Ascending aorta (tissue), 2 donors: ENCODE data around the gene CBLB. TPM values are rescaled to one million over a fixed set of nuclear protein-coding genes. Genes with fewer than 3 reads are reported as not detected.
A peak's percentile ranks its signal among the peaks of the same experiment; 100 is the strongest.

Experiments
- DNase-seq, 2 donors: peaks; one replicate each; pipeline ENCODE4 v3.0.0-alpha.2; 2019; ENCODE audit warnings: low spot score in 2 of 2
- H3K27ac ChIP-seq, 2 donors: fragments of 200-600 bp; sonication (generic); one replicate each; pipeline ENCODE4 v1.5.1; 2016 to 2017; ENCODE audit warnings: mild to moderate bottlenecking in 1 of 2
- H3K27me3 ChIP-seq: fragments of 200-600 bp; sonication (generic); one replicate; pipeline ENCODE4 v1.5.1; 2017
- H3K36me3 ChIP-seq, 2 donors: fragments of 200-600 bp; sonication (generic); one replicate each; pipeline ENCODE4 v1.5.1; 2016
- H3K4me1 ChIP-seq, 2 donors: fragments of 200-600 bp; sonication (generic); one replicate each; pipeline ENCODE4 v1.5.1; 2016 to 2017; ENCODE audit warnings: mild to moderate bottlenecking in 1 of 2
- H3K4me3 ChIP-seq, 2 donors: fragments of 200-600 bp; sonication (generic); one replicate each; pipeline ENCODE4 v1.5.1; 2016 to 2017; ENCODE audit warnings: mild to moderate bottlenecking in 1 of 2
- H3K9me3 ChIP-seq, 2 donors: fragments of 200-600 bp; sonication (generic); one replicate each; pipeline ENCODE4 v1.5.1; 2016
- intact Hi-C: fragments of 100-400 bp; cut with DNase I; formaldehyde crosslinking; loops from one replicate; pipeline ENCODE4 v1.15.1; 2023
- total RNA-seq: library from RNA; depleted of rRNA; stranded (reverse); fragments of >200 nt; gene quantifications from one replicate; pipeline ENCODE4 v1.1.0, GENCODE V29; 2016
- TF ChIP-seq, protein P1 (sequence below), 3 experiments: fragments of 200-600 bp in 2 of 3; fragments of 450-650 bp in 1 of 3; sonication (generic) in 2 of 3; IDR thresholded peaks; one replicate each; pipeline ENCODE4 v1.5.1; 2016 to 2019; ENCODE audit warnings: antibody characterized with exemption in 3 of 3, mild to moderate bottlenecking in 1 of 3, moderate library complexity in 1 of 3

Gene CBLB
- total RNA-seq, 1 donor from 2014 or later: 30.0 TPM

GRCh38 chr3:105885256-105885655 is 16.4 kb upstream of the CBLB start:
- Histone ChIP-seq H3K9me3 (no peaks in the 10 kb centered on the region), H3K4me1 (peaks cover 0 to 2% of the 10 kb centered on the region in 2 donors), H3K36me3 (no peaks in the 10 kb centered on the region), H3K27me3 (no peaks in the 10 kb centered on the region), H3K27ac (no peak overlapping the region), H3K4me3 (no peak overlapping the region)
- TF ChIP-seq, protein P1, sequence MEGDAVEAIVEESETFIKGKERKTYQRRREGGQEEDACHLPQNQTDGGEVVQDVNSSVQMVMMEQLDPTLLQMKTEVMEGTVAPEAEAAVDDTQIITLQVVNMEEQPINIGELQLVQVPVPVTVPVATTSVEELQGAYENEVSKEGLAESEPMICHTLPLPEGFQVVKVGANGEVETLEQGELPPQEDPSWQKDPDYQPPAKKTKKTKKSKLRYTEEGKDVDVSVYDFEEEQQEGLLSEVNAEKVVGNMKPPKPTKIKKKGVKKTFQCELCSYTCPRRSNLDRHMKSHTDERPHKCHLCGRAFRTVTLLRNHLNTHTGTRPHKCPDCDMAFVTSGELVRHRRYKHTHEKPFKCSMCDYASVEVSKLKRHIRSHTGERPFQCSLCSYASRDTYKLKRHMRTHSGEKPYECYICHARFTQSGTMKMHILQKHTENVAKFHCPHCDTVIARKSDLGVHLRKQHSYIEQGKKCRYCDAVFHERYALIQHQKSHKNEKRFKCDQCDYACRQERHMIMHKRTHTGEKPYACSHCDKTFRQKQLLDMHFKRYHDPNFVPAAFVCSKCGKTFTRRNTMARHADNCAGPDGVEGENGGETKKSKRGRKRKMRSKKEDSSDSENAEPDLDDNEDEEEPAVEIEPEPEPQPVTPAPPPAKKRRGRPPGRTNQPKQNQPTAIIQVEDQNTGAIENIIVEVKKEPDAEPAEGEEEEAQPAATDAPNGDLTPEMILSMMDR (IDR thresholded peaks at IDR 0.05): no peak
- intact Hi-C loops: no loop called here
- DNase-seq: no peak

DNA sequence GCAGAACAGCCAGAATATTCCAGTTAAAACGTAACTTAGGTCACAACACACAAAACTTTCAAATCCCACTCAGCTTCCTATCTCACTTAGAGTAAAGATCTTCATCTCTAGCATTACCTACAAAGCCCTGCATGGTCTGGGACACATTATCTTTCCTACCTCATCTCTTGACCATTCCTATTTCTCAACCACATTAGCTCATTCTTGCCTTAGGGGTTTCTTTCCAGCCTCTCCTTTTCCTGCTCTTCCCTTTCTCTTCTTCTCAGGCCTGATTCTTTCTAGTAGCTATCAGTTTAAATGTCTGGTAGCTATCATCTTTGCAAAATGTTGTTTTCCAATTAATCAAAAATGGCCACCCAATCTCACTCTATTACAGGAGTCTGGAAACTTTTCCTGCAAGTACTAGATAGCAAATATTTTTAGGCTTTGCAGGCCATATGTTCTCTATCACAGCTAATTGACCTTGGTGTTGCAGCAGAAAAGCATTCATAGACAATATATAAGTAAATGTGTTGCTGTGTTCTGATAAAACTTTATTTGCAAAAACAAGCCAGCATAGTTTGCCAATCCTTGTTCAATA is 15.1 kb upstream of the CBLB start:
- DNase-seq: no peak
- no peaks in the 10 kb centered on the region for H3K27me3 ChIP-seq

DNA sequence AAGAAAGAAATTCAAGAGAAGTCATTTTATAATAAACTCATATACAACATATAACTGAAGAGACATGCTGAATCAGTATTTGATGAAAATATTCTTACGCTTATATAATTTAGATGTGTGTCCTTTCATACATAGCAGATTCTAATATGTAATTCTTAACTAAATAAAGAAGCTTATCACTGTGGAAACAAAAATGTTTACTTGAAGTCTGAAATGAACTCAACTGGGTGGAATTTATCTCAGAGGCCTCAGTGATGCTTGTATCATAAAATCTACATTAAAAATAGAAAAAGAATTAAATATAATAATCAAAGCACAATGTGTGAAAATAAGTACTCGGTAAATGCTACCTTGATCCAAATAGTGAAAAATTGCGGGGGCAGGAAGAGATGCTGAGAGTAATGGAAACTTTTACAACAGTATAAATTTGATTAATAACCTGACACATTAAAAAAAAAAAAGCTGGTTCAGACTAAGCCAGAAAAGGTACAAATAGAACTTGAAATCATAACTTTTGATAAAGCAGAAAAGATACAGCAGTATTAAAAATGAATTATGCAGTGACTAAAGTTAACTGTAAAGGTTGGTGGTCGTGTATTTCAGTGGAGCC is 12.0 kb upstream of the CBLB start:
- intact Hi-C loops: no loop called here
- Histone ChIP-seq H3K4me1 (peaks cover 0 to 7% of the 10 kb centered on the region in 2 donors), H3K9me3 (no peaks in the 10 kb centered on the region), H3K36me3 (no peaks in the 10 kb centered on the region), H3K4me3 (no peak overlapping the region), H3K27me3 (no peaks in the 10 kb centered on the region), H3K27ac (peak overlapping the region in 1 of 2 donors; percentile 6)
- DNase-seq: no peak
- TF ChIP-seq, protein P1 (IDR thresholded peaks at IDR 0.05): no peak

More for the DNA sequence above, 15.1 kb upstream of the CBLB start:
- TF ChIP-seq, protein P1 (IDR thresholded peaks at IDR 0.05): no peak
- Histone ChIP-seq H3K4me1 (peaks cover 0 to 2% of the 10 kb centered on the region in 2 donors), H3K36me3 (no peaks in the 10 kb centered on the region), H3K9me3 (no peaks in the 10 kb centered on the region), H3K27ac (no peak overlapping the region), H3K4me3 (no peak overlapping the region)
- intact Hi-C loops: no loop called here

DNA sequence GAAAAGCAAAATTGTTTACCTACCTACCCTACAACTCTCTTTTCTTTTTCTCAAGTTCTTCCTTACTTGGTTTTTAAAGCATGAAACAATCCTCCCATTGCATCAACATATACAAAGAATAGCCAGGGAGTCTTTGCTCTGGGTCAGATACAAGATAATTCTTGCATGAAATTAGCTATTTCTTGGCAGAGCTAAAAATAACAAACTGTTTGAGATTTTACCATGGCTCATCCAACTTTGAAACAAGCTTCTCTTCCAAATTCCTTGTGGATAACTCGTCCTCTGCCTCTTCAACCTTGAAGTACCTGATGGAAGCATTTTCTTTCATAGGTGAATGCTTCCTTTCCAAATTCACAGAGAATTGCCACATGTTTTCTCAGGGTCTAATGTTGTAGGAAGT is 9.2 kb upstream of the CBLB start:
- Histone ChIP-seq H3K4me1 (peaks cover 0 to 7% of the 10 kb centered on the region in 2 donors), H3K27ac (no peak overlapping the region), H3K4me3 (no peak overlapping the region), H3K27me3 (no peaks in the 10 kb centered on the region), H3K36me3 (no peaks in the 10 kb centered on the region), H3K9me3 (no peaks in the 10 kb centered on the region)
- TF ChIP-seq, protein P1 (IDR thresholded peaks at IDR 0.05): no peak
- intact Hi-C loops: no loop called here
- no peak for DNase-seq

- TF ChIP-seq, protein P1 (IDR thresholded peaks at IDR 0.05): no peak
- Histone ChIP-seq H3K9me3 (no peaks in the 10 kb centered on the region), H3K27me3 (no peaks in the 10 kb centered on the region), H3K36me3 (no peaks in the 10 kb centered on the region), H3K4me3 (no peak overlapping the region), H3K27ac (no peak overlapping the region), H3K4me1 (peaks cover 0 to 7% of the 10 kb centered on the region in 2 donors)
- DNase-seq: no peak
- intact Hi-C loops: no loop called here
These were observed 8.6 kb upstream of the CBLB start for GRCh38 chr3:105877336-105877910.
